Stomach (tissue), 9 donors: ENCODE measurements around the gene PLEKHA6. TPM values are rescaled to one million over a fixed set of nuclear protein-coding genes. Genes with fewer than 3 reads are reported as not detected.

Source experiments
- DNase-seq, 2 donors: peaks; one replicate each; pipeline versions ENCODE4 v3.0.0 to v3.0.0-alpha.2; 2013 to 2019
- H3K27ac ChIP-seq, 5 donors: fragments of 200-600 bp in 4 of 5; sonication (generic) in 4 of 5; one replicate each; pipeline ENCODE4 v1.5.1; 2013 to 2019; ENCODE audit warnings: mild to moderate bottlenecking in 1 of 5, moderate library complexity in 1 of 5
- H3K27me3 ChIP-seq, 3 donors: fragments of 200-600 bp; sonication (generic); one replicate each; pipeline ENCODE4 v1.5.1; 2017 to 2019; ENCODE audit warnings: mixed run types in 1 of 3
- H3K36me3 ChIP-seq, 4 donors: fragments of 200-600 bp; sonication (generic); 1 replicate in 3 of 4; 2 replicates in 1 of 4; pipeline ENCODE4 v1.5.1; 2016 to 2019
- H3K4me1 ChIP-seq, 4 donors: fragments of 200-600 bp; sonication (generic); one replicate each; pipeline ENCODE4 v1.5.1; 2016 to 2019
- H3K4me3 ChIP-seq, 4 donors: fragments of 200-600 bp; sonication (generic) in 3 of 4; one replicate each; pipeline ENCODE4 v1.5.1; 2016 to 2019; ENCODE audit warnings: mild to moderate bottlenecking in 1 of 4
- H3K9me3 ChIP-seq, 4 donors: fragments of 200-600 bp; sonication (generic); one replicate each; pipeline ENCODE4 v1.5.1; 2016 to 2019
- EP300 ChIP-seq: sonication (generic); formaldehyde crosslinking; IDR thresholded peaks from one replicate; pipeline ENCODE4 v1.6.1; 2017; ENCODE audit warnings: antibody characterized with exemption
- POLR2A ChIP-seq, 4 donors: fragments of 450-650 bp; IDR thresholded peaks; one replicate each; pipeline ENCODE4 v1.6.1; 2016; ENCODE audit warnings: antibody characterized with exemption in 4 of 4, control low read depth in 2 of 4, mild to moderate bottlenecking in 1 of 4, moderate library complexity in 1 of 4
- POLR2AphosphoS5 ChIP-seq, 3 donors: sonication (generic); formaldehyde crosslinking; IDR thresholded peaks; one replicate each; pipeline ENCODE4 v1.6.1; 2016; ENCODE audit warnings: antibody characterized with exemption in 3 of 3
- WGBS, 5 donors: extraction: QIAGEN DNeasy Blood & Tissue Kit in 3 of 5; methylation state at CpG; one replicate each; pipeline versions ENCODE4 v1.1.5 to v1.1.7; 2013 to 2018; 5-methylcytosine and 5-hydroxymethylcytosine counted together
- intact Hi-C: fragments of 100-400 bp; cut with DNase I; formaldehyde crosslinking; loops from one replicate; pipeline ENCODE4 v1.15.1; 2023; ENCODE audit warnings: low total_unique reads
- polyA plus RNA-seq, 3 donors: library from polyadenylated mRNA; stranded (reverse); fragments of 200-250 nt; gene quantifications; one replicate each; pipeline ENCODE4 v1.2.3, GENCODE V29; 2013
- total RNA-seq, 5 donors: library from RNA; depleted of rRNA; stranded (reverse); fragments of >200 nt; gene quantifications; one replicate each; pipeline versions ENCODE4 v1.1.0 to v1.2.3, GENCODE V29; 2014 to 2016
- TF ChIP-seq, protein P1 (sequence below), 7 experiments: fragments of 450-650 bp in 4 of 7; fragments of 200-600 bp in 3 of 7; sonication (generic) in 3 of 7; IDR thresholded peaks; one replicate each; pipeline ENCODE4 v1.5.1; 2016 to 2019; ENCODE audit warnings: antibody characterized with exemption in 7 of 7, control low read depth in 2 of 7, mild to moderate bottlenecking in 1 of 7
- donor health status: healthy with polysubstance abuse.
- donor health status: Bipolar disorder and iron deficiency.
- donor health status: healthy.

PLEKHA6 gene
- total and polyA plus RNA-seq, 8 donors: 6.4 to 97.9 (median 34.8) TPM

DNA sequence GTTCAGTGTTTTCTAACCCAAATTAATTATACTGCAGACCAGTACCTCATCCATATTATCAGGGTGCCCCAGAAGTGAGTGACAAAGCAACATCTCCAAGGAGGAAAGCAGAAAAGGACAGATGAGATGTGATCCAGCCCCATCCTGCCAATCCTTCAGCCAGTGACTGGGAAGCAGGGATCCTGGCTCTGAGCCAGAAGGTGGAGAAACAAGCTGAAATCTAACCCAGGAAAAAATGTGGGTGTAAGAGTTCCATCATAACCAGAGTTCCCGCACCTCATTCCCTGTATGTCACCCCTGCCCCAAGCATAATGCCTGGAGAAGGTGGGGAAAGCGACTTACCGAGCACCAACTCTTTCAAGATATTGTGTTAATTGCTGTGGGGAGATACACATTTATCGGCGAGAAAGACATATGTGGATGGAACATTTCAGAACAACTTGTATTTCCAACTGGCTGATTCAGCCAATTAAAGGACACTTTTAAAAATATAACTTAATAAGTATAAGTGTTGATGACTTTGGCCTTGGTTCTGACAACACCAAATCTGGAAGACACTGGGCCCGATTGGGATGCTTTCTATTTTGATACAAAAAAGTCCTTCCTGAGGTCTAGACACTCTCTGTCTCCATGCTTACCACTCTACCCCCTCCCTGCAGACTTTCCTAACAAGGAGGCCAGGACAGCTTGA is 14.9 kb downstream of the PLEKHA6 start:
- intact Hi-C loops: no loop called here
- peak in 1 of 2 donors; percentile 45 for DNase-seq
- no peak overlapping the region for H3K27ac ChIP-seq
- no peak overlapping the region for H3K4me3 ChIP-seq
- no peak for TF ChIP-seq POLR2AphosphoS5 (IDR thresholded peaks at IDR 0.05)
- 84 to 93% (median 89%) methylated on average over 6 of the region's 6 CpGs for WGBS, 5 donors
- no peaks in the 10 kb centered on the region for H3K27me3 ChIP-seq
- no peaks in the 10 kb centered on the region for H3K9me3 ChIP-seq
- no peaks in the 10 kb centered on the region for H3K36me3 ChIP-seq
- peaks cover 13 to 77% (median 42%) of the 10 kb centered on the region in 4 donors for H3K4me1 ChIP-seq

GRCh38 chr1:204343802-204344201 is 15.9 kb downstream of the PLEKHA6 start:
- Histone ChIP-seq H3K36me3 (no peaks in the 10 kb centered on the region), H3K9me3 (no peaks in the 10 kb centered on the region), H3K27ac (no peak overlapping the region), H3K4me1 (peaks cover 12 to 75% (median 32%) of the 10 kb centered on the region in 4 donors), H3K4me3 (no peak overlapping the region), H3K27me3 (no peaks in the 10 kb centered on the region)
- DNase-seq: no peak
- WGBS, 5 donors: 71 to 84% (median 81%) methylated on average over 4 of the region's 4 CpGs
- intact Hi-C loops: no loop called here
- TF ChIP-seq, protein P1, sequence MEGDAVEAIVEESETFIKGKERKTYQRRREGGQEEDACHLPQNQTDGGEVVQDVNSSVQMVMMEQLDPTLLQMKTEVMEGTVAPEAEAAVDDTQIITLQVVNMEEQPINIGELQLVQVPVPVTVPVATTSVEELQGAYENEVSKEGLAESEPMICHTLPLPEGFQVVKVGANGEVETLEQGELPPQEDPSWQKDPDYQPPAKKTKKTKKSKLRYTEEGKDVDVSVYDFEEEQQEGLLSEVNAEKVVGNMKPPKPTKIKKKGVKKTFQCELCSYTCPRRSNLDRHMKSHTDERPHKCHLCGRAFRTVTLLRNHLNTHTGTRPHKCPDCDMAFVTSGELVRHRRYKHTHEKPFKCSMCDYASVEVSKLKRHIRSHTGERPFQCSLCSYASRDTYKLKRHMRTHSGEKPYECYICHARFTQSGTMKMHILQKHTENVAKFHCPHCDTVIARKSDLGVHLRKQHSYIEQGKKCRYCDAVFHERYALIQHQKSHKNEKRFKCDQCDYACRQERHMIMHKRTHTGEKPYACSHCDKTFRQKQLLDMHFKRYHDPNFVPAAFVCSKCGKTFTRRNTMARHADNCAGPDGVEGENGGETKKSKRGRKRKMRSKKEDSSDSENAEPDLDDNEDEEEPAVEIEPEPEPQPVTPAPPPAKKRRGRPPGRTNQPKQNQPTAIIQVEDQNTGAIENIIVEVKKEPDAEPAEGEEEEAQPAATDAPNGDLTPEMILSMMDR (IDR thresholded peaks at IDR 0.05): no peak
- TF ChIP-seq POLR2A (IDR thresholded peaks at IDR 0.05) (no peak), POLR2AphosphoS5 (IDR thresholded peaks at IDR 0.05) (no peak)

GRCh38 chr1:204343247-204343646 is 16.5 kb downstream of the PLEKHA6 start:
- WGBS, 5 donors: 88 to 92% (median 89%) methylated on average over 3 of the region's 3 CpGs
- Histone ChIP-seq H3K4me1 (peaks cover 6 to 74% (median 29%) of the 10 kb centered on the region in 4 donors), H3K9me3 (no peaks in the 10 kb centered on the region), H3K4me3 (no peak overlapping the region), H3K27me3 (no peaks in the 10 kb centered on the region), H3K36me3 (no peaks in the 10 kb centered on the region), H3K27ac (no peak overlapping the region)
- DNase-seq: no peak
- intact Hi-C loops: no loop called here
- TF ChIP-seq EP300 (no peak), POLR2A (IDR thresholded peaks at IDR 0.05) (no peak), POLR2AphosphoS5 (IDR thresholded peaks at IDR 0.05) (no peak)
- TF ChIP-seq, protein P1 (IDR thresholded peaks at IDR 0.05): no peak

- Histone ChIP-seq H3K9me3 (no peaks in the 10 kb centered on the region), H3K27ac (no peak overlapping the region), H3K4me1 (peaks cover 0 to 65% (median 25%) of the 10 kb centered on the region in 4 donors), H3K4me3 (no peak overlapping the region), H3K27me3 (no peaks in the 10 kb centered on the region), H3K36me3 (no peaks in the 10 kb centered on the region)
- intact Hi-C loops: no loop called here
- WGBS, 5 donors: 93 to 99% (median 95%) methylated on average over 2 of the region's 2 CpGs
- TF ChIP-seq, protein P1 (IDR thresholded peaks at IDR 0.05): no peak
- TF ChIP-seq POLR2AphosphoS5 (IDR thresholded peaks at IDR 0.05): no peak
- TF ChIP-seq POLR2A (IDR thresholded peaks at IDR 0.05): no peak
- no peak for TF ChIP-seq EP300
- DNase-seq: no peak
Observed at GRCh38 chr1:204342310-204342709, 17.4 kb downstream of the PLEKHA6 start.

DNA sequence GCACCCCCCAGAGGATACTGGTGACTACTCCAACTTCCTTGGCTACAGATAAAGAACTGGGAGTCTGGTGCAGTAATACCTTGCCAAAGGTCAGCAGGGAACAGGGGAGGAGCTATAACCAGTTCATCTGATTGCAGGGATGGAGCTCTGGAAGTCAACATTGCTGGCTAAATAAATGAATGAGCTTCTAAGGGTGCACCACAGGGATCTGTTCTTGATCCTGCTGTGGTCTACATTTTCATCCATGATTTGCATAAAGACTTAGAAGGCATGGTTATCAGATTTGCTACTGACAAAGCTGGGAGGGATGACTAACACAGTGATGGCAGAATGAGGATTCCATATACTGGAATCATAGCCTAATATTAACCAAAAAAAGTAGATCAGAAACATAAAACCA is 18.3 kb downstream of the PLEKHA6 start:
- Histone ChIP-seq H3K36me3 (no peaks in the 10 kb centered on the region), H3K9me3 (no peaks in the 10 kb centered on the region), H3K27me3 (no peaks in the 10 kb centered on the region), H3K27ac (no peak overlapping the region), H3K4me3 (no peak overlapping the region), H3K4me1 (peaks cover 0 to 57% (median 28%) of the 10 kb centered on the region in 4 donors)
- intact Hi-C loops: no loop called here
- TF ChIP-seq, protein P1 (IDR thresholded peaks at IDR 0.05): no peak
- no peak for TF ChIP-seq POLR2A (IDR thresholded peaks at IDR 0.05)
- no peak for TF ChIP-seq POLR2AphosphoS5 (IDR thresholded peaks at IDR 0.05)
- no peak for TF ChIP-seq EP300
- peak in 1 of 2 donors; percentile 46 for DNase-seq
